ENCODE results near the gene BCAS3. TPM values are rescaled to one million over a fixed set of nuclear protein-coding genes. Genes with fewer than 3 reads are reported as not detected.
A peak's percentile ranks its signal among the peaks of the same experiment; 100 is the strongest.

Gene BCAS3
- total and polyA plus RNA-seq, 9 donors, result 9.4 to 37.0 (median 21.6) TPM

DNA sequence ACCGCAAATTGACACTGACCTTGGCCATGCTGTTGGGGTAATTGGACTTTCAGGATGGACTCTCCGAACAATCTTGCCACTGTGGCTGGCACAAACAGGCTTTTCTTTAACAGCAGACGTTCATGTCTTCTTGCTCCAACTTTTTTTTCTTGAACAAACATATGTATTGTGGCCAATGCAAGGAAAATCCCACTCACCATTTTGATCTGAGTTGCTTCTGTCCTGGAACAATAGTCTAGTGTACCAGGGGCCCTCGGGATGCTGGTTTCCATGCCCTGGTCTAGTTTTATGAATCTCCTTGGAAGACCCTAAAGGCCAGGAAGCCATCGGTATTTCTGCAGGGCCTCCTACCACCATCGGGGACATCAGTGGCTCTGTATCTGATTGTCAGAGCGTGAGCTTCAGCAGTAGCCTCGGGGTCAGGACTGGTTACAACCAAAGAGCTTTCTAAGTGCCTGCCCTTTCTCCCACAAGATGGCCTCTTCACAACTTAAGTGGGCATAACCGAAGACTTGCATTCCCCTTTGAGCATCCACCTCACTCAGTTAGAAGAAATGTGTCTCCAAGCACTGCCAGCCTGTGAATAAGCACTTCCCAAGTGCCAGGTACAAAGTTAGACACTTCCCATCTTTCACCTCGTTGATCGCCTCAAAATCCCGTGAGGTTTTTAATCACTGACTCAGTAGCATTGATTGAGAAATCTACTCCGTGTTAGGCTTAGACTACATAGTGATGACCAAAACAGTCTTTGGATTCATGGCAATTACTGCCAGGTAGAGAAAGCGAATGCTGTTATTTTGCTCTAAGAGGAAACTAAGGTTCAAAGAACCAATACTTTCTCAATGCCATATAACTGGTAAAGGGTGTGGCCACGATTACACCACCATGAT lies 635.0 kb downstream of the BCAS3 start:
- Histone ChIP-seq H3K4me3 (no peak overlapping the region), H3K9me3 (no peaks in the 10 kb centered on the region), H3K27ac (no peak overlapping the region), H3K36me3 (no peaks in the 10 kb centered on the region), H3K27me3 (no peaks in the 10 kb centered on the region), H3K4me1 (ENCODE audit: insufficient read depth) (peaks cover 18% of the 10 kb centered on the region)
- WGBS, 3 donors, result 95 to 97% (median 96%) methylated on average over 15 of the region's 15 CpGs
- no peak for DNase-seq
- intact Hi-C loops (cut with DNase I), result loop anchor here in 1 of 4 donors (10.0 kb wide), 1 partner anchor 58 kb away; no protein-coding TSS in a partner anchor
- TF ChIP-seq, protein P1, sequence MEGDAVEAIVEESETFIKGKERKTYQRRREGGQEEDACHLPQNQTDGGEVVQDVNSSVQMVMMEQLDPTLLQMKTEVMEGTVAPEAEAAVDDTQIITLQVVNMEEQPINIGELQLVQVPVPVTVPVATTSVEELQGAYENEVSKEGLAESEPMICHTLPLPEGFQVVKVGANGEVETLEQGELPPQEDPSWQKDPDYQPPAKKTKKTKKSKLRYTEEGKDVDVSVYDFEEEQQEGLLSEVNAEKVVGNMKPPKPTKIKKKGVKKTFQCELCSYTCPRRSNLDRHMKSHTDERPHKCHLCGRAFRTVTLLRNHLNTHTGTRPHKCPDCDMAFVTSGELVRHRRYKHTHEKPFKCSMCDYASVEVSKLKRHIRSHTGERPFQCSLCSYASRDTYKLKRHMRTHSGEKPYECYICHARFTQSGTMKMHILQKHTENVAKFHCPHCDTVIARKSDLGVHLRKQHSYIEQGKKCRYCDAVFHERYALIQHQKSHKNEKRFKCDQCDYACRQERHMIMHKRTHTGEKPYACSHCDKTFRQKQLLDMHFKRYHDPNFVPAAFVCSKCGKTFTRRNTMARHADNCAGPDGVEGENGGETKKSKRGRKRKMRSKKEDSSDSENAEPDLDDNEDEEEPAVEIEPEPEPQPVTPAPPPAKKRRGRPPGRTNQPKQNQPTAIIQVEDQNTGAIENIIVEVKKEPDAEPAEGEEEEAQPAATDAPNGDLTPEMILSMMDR (IDR thresholded peaks at IDR 0.05), result no peak
- TF ChIP-seq EP300 (IDR thresholded peaks at IDR 0.05) (no peak), POLR2A (IDR thresholded peaks at IDR 0.05) (no peak)

DNA sequence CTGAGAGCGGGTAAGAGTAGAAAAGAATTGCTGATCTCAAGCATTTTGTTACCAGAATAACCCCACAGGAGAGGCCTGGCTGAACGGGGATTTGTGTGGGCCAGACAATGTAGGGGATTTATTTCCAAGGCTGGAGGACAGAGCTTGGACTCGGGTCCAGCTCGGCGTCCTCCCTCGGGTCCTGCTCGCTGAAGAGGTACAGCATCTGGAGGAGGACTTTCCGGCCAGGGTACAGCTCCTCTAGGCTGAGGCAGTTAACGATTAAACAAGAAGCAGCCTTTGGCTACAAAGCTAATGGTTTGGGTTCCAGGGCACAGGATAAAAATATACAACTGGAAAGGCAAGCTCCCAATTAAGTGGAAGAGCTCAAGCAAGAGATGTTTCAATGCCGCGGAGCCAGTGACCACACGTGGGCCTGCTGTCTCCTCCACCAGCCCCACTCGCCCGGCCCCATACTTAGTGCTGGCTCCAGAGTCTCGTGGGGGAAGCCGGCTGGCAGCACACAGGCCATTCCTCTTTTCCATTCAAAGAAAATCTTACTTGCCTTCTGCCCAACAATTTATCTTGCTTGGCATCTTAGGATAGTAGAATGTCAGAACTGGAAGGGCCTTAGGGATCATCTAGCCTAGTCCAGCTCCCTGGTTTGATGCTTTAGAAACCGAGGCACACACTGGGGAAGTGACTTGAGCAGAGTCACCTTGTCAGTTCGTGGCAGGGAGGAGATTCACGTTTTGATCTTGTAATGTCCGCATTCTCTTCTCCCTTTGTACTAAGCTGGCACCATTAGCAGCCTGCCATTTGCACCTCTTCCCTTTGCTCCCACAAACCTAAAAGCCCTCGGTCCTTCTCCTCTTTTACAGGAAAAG lies 636.0 kb downstream of the BCAS3 start:
- no peaks in the 10 kb centered on the region for H3K27me3 ChIP-seq
- H3K36me3 ChIP-seq, result no peaks in the 10 kb centered on the region
- peaks cover 18% of the 10 kb centered on the region for H3K4me1 ChIP-seq (ENCODE audit: insufficient read depth)
- H3K9me3 ChIP-seq, result no peaks in the 10 kb centered on the region
- H3K4me3 ChIP-seq, result no peak overlapping the region
- WGBS, 3 donors, result 45 to 66% (median 55%) methylated on average over 21 of the region's 21 CpGs
- intact Hi-C loops (cut with DNase I), result loop anchor here in 1 of 4 donors (10.0 kb wide), 1 partner anchor 59 kb away; no protein-coding TSS in a partner anchor
- TF ChIP-seq, protein P1 (IDR thresholded peaks at IDR 0.05), result no peak
- no peak for TF ChIP-seq POLR2A (IDR thresholded peaks at IDR 0.05)
- no peak for TF ChIP-seq EP300 (IDR thresholded peaks at IDR 0.05)
- no peak for DNase-seq
- H3K27ac ChIP-seq, result peak overlapping the region in 1 of 2 donors; percentile 62

DNA sequence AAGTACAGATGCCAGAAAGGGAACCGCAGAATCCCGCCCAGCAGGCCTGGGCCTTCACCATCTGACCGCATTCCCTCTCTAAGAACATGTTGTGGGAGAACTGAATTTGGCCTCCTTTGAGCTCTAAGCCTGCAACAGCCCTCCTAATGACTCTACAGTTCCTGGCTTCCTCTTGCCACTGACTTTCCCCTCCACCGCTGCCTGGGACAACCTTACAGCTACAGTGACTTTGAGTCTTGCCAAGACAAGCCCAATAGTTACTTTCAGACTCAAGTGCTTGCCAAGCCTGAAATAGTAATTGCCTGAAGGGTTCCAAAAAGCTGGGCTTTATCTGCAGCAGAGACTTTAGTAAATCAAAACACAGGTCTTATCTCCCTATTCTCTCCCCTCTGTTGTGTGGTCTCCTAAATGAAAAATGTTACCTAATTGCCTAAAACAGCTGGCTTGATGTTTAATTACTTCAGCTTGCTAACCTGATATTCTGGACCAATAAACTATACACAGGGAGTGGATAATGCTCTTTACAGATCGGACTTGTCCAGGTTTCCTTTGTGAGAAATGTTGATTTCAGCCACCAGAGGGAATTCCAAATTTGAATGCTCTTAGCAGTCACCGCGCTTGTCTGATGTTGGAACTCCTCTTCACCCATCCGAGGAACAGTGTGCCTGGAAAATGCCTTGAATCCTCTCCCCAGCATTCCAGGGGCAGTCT lies 636.9 kb downstream of the BCAS3 start:
- peak; percentile 50 to 66 (median 61) for DNase-seq
- intact Hi-C loops (cut with DNase I), result loop anchor here in 1 of 4 donors (10.0 kb wide), 1 partner anchor 60 kb away; no protein-coding TSS in a partner anchor
- TF ChIP-seq POLR2A (IDR thresholded peaks at IDR 0.05) (no peak), EP300 (IDR thresholded peaks at IDR 0.05) (no peak)
- TF ChIP-seq, protein P1 (IDR thresholded peaks at IDR 0.05), result peak in 2 of 3 donors; percentile 26 to 31

DNA sequence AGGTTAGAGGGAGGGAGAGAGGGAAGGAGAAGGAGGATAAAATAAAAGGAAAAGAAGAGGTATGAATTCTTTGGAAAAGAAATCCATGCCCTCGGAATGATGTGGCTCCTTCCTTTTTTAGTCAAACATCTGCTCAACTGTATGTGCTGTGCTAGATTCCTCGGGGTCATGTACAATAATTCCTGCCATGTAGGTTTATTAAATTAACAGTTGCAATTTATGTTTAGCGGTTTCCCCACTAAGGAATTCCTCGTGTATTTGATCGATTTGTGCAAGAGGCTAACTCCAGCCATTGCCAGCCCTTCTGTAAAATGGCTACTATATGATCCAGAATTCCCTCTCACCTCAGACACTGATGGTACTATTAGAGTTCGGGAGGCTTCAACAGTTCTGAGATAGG lies 639.0 kb downstream of the BCAS3 start:
- TF ChIP-seq POLR2A (IDR thresholded peaks at IDR 0.05), result no peak
- TF ChIP-seq, protein P1 (IDR thresholded peaks at IDR 0.05), result no peak
- no peak for TF ChIP-seq EP300 (IDR thresholded peaks at IDR 0.05)
- Histone ChIP-seq H3K27me3 (no peaks in the 10 kb centered on the region), H3K4me1 (ENCODE audit: insufficient read depth) (peaks cover 18% of the 10 kb centered on the region), H3K36me3 (no peaks in the 10 kb centered on the region), H3K27ac (no peak overlapping the region), H3K4me3 (no peak overlapping the region), H3K9me3 (no peaks in the 10 kb centered on the region)
- 94 to 96% (median 95%) methylated on average over 6 of the region's 6 CpGs for WGBS, 3 donors
- intact Hi-C loops (cut with DNase I), result loop anchor here in 1 of 4 donors (10.0 kb wide), 1 partner anchor 62 kb away; no protein-coding TSS in a partner anchor
- DNase-seq, result no peak

More for the DNA sequence above, 636.9 kb downstream of the BCAS3 start:
- Histone ChIP-seq H3K36me3 (no peaks in the 10 kb centered on the region), H3K27me3 (no peaks in the 10 kb centered on the region), H3K9me3 (no peaks in the 10 kb centered on the region), H3K4me1 (ENCODE audit: insufficient read depth) (peaks cover 15% of the 10 kb centered on the region), H3K4me3 (no peak overlapping the region), H3K27ac (peak overlapping the region in 1 of 2 donors; percentile 62)
- WGBS, 3 donors, result 5 to 24% (median 17%) methylated on average over 8 of the region's 8 CpGs

Measured in ovary (tissue), 9 donors.